SKM-1 (cell line): Measurements from ENCODE around the gene OXNAD1.

Source experiments
- DNase-seq: peaks from one replicate; lab custom pipeline; 2025; ENCODE audit not compliant: unreplicated experiment; lab: John Stamatoyannopoulos, UW

OXNAD1 gene

GRCh38 chr3:16245609-16246008 is 19.4 kb upstream of the OXNAD1 start:
- no peak for DNase-seq

GRCh38 chr3:16247282-16248061 is 17.5 kb upstream of the OXNAD1 start:
- DNase-seq = peak; percentile 79

DNA sequence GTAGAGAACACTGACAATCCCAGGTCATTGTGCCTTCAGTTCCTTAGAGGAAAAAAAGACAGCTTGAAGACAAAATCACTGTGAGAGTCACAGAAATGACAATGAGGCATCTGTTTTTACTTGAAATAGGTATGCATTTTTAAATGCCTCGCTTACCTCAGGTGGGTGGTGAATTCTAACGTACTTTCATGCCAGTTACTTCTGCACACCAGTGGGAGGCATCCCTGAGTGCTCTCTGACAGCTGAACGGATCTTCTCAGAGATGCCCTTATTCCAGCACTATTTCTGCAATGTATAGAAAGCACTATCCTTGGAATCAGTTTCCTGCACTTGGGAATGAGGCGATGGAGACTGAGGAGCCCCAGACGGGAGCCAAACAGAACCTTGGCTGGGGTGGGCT is 16.5 kb upstream of the OXNAD1 start:
- DNase-seq = no peak

- no peak for DNase-seq
These were observed 15.7 kb upstream of the OXNAD1 start for GRCh38 chr3:16249336-16249735.

- no peak for DNase-seq
These were observed 15.1 kb upstream of the OXNAD1 start for GRCh38 chr3:16249886-16250285.

DNA sequence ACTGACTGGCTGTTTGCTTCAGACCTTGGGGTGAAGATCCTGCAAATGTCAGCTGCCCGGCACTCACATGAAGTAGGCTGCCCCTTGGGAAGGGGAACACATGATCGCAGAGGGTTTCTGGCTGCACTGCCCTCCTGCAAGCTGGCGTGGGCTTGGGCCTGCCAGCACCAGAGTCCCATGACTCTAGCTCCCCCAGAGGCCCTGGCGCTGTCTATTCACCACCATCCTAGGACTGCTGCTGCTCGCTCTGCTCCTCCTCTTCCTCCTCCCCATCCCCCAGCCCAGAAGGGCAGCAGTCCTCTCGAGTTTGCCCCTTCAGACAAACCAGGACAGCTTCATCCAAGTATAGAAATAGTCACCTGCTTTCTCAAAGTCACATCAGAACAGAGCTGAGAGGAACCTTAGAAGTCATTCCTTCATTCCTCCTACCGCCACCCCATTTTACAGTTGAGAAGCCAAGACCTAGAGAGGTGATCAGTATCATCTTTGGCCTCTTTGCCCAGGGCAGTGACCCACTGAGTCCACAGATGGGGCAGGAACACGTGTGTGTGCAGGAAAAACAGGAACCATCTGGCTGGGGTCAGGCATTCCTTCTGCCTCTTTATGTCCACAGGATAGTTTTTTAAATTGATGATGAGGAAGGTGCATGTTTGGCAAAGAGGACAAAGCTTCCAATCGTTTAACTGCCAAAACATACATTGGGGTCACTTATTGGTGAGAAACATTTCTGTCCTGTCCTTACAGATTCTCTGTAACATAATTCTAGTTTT is 13.5 kb upstream of the OXNAD1 start:
- DNase-seq = no peak

GRCh38 chr3:16252243-16252978 is 12.6 kb upstream of the OXNAD1 start:
- no peak for DNase-seq

- no peak for DNase-seq
These were observed 12.0 kb upstream of the OXNAD1 start for GRCh38 chr3:16252988-16253387.

GRCh38 chr3:16253601-16254000 is 11.4 kb upstream of the OXNAD1 start:
- DNase-seq = peak; percentile 93

GRCh38 chr3:16254916-16255315 is 10.1 kb upstream of the OXNAD1 start:
- no peak for DNase-seq

GRCh38 chr3:16255326-16255725 is 9.7 kb upstream of the OXNAD1 start:
- no peak for DNase-seq

DNA sequence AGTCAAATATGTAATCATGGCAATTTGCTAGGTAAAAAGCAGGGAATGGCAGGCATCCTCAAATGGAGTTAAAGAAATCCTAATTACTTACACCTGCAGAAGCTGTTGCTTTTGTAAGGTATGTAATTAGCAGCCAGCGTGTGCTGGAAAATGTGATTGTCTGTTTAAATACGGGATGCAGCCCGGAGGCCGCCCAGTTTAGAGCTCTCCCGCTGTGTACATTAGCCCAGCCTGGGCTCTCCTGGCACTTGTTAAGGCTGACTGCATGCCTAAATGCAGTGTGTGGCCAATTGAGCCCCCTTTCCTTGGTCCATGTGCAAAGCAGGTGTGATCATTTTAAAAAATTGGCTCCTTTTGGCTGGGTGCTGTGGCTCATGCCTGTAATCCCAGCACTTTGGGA is 9.3 kb upstream of the OXNAD1 start:
- no peak for DNase-seq

DNA sequence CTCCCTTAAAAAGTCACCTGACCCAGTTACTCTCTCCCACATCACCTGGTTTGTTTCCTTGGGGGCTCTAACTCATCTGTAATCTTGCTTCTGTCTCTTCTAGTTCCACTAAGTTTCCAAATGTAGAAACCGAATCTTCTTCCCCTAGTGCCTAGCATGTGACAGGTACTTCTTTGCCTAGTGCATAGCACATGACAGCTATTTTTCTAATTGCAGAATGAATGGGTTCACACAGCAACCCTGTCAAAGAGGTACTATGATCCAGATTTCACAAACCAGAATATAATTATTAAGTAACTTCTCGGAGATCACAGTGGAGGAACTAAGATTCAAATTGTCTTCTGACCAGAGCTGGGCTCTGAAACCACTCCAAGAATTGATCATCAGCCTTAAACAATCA is 7.7 kb upstream of the OXNAD1 start:
- no peak for DNase-seq

GRCh38 chr3:16258177-16258576 is 6.8 kb upstream of the OXNAD1 start:
- DNase-seq = no peak

GRCh38 chr3:16258866-16259265 is 6.1 kb upstream of the OXNAD1 start:
- DNase-seq = no peak

DNA sequence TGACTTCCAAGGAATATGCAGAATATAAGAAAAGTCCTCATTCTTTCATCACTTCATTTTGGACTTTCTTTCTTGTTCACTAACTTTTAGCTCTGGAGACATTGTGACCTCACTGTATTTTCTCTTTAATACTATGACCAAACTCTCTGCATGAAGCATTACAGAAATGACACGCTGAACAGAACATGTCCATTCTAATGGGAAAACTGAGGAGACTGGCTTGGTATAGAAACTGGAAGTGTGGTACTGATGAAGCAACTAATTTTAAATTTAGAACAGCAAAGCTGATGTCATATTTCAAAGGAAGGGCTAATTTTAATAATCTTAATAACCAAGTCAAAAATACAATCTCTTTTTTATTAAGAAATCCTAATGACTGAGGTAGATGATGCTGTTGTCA is 5.0 kb upstream of the OXNAD1 start:
- DNase-seq = no peak

- no peak for DNase-seq
These were observed 2.8 kb upstream of the OXNAD1 start for GRCh38 chr3:16262174-16262573.

GRCh38 chr3:16264174-16264707 is 771 bp upstream of the OXNAD1 start:
- DNase-seq = no peak

GRCh38 chr3:16265455-16265786 is 409 bp downstream of the OXNAD1 start:
- DNase-seq = no peak

- no peak for DNase-seq
These were observed 1.7 kb downstream of the OXNAD1 start for GRCh38 chr3:16266714-16267113.

GRCh38 chr3:16270855-16271254 is 5.8 kb downstream of the OXNAD1 start:
- no peak for DNase-seq

DNA sequence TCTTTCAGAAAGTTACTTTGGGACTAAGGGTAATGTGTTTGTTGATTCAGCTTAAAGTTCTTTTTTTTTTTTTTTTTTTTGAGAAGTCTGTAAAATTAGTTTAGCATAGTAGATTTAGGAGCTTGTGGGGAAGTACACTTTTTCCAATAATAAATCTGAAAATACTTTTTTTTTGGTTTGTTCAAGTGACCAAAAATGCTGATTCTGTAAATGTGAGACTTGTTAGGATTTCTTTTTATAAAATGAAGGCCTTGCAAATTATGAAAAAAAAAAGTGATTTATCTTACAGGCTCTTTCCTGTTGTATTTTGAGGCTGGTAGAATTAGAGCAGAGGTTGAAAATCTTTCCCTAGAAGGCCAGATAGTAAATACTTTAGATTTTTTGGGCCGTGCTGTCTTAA is 7.6 kb downstream of the OXNAD1 start:
- DNase-seq = no peak
